GM18508 (cell line): ENCODE results near the gene COMT.

Experiments used
- ATAC-seq: cut with Tn5 transposase; IDR thresholded peaks from one replicate; pipeline ENCODE4 v1.9.1; 2021; ENCODE audit warnings: moderate number of reproducible peaks; ENCODE audit not compliant: insufficient read depth, unreplicated experiment

Gene COMT

DNA sequence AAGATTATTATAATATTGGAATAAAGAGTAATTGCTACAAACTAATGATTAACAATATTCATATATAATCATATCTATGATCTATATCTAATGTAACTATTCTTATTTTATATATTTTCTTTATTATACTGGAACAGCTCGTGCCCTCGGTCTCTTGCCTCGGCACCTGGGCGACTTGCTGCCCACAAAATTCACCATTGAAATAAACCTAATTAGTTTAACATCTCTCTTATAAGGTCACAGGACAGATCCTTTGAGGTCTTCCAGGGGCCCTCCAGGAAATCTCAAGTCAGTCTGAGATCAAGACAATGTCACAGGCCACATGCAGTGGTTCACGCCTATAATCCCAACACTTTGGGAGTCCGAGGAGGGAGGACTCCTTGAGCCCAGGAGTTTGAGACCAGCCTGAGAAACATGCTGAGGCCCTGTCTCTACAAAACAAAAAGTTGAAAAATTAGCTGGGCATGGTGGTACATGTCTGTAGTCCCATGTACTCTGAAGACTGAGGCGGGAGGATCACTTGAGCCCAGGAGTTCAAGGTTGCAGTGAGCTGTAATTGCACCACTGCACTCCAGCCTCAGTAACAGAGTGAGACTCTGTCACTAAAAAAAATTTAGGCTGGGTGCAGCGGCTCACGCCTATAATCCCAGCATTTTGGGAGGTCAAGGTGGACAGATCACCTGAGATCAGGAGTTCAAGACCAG is 6.6 kb downstream of the COMT start:
- ATAC-seq, result no peak

DNA sequence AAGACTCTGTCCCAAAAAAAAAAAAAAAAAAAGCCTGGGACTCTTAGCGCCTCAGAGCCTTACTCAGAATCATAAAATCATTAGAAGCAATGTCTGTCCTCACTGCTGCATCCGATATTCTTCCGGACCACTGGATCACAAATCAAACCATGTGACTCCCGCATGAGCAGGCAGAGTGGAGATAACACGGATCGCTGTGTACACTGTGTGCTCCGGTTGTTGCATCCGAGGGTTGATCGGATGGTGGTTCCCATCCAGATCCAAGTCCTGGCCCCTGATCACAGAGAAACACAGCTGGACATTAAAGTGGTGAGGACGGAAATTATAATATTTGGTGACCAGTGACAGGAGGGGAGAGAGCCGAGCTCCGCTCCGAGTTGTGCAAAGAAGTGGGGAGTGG is 9.8 kb downstream of the COMT start:
- ATAC-seq, result no peak

DNA sequence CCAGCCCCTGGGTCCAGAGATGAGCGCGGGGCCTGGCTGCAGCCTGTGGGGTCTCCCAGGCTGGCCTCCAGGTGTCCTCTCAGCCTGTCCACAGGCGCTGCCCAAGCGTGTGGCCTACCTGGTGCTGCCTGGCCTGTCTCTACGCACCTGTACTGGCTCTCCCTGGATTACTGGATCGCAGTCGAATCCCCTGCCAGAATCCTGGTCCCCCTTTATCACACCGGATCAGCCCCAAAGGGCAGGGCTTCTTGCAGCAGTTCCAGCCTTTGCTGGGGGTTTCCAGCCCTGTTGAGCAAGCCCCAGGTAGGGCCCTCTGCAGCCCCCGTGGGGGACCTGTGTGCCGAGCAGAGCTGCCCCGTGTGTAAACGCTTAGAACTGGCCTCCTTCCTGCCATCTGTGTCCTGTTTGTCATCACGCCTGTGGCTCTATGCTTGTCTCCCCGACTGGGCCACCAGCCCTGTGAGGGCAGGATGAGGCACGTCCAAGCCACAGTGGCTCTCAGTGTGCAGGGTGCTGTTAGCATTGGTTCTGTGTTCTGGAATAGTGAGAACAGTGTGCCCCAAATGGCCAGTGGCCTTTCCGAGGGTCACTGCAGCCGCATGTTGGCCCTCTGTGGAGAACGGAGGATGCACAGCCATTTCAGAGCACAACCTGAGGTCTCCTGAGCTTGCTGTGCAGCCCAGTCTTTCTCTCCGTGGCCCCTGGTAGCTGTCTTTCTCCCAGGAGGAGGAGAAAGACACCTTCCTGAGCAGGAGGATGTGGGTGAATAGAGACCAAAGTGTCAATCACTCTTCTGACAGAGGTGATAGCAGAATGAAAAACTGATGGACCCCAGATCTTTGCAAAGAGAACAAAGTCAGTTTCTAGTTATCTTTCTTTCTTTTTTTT is 13.9 kb downstream of the COMT start:
- ATAC-seq, result no peak

DNA sequence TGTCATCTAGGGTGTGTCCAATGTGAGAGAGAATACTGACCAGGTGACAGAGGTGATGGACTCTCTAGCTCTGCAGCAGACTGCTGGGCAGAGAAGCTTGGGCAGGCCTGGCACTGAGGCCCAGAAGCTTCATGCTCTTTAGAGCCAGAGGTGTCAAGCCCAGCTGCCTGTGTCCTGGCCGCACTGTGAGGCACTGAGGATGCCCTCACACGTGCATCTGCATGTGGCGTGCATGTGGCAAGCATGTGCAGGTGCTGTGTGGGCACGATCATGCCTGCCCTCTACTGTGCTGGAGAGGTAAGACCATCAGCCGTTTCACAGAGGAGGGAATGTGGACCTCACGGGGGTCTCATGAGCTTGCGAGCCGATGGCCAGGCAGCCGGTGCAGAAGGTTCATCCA is 15.9 kb downstream of the COMT start:
- ATAC-seq, result no peak

DNA sequence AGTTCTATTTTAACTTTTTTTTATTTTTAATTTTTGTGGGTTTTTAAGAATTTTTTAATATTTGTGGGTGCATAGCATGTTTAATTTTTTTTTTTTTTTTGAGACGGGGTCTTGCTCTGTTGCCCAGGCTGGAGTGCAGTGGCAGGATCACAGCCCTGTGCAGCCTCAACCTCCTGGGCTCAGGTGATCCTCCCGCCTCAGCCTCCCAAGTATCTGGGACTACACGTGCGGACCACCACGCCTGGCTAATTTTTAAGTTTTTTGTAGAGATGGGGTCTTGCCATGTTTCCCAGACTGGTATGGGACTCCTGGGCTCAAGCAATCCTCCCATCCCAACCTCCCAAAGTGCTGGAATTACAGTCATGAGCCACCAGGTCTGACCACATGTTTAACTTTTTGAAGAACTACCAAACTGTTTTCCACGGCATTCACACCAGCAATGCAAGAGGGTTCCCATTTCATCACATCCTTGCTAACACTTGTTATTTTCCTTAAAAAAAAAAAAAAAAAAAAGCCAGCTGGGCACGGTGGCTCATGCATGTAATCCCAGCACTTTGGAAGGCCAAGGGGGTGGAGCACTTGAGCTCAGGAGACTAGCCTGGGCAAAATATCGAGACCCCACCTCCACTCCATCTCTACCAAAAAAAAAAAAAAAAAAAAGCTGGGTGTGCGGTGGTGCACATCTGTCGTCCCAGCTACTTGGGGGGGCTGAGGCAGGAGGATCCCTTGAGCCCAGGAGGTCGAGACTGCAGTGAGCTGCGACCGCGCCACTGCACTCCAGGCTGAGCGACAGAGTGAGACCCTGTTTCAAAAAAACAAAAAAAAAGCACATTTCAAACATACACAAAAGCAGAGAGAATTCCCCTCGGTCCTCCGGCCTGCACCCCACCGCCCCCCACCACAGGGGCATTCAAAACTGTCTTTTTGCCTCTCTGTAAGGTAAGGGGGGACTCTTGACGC is 16.8 kb downstream of the COMT start:
- no peak for ATAC-seq

DNA sequence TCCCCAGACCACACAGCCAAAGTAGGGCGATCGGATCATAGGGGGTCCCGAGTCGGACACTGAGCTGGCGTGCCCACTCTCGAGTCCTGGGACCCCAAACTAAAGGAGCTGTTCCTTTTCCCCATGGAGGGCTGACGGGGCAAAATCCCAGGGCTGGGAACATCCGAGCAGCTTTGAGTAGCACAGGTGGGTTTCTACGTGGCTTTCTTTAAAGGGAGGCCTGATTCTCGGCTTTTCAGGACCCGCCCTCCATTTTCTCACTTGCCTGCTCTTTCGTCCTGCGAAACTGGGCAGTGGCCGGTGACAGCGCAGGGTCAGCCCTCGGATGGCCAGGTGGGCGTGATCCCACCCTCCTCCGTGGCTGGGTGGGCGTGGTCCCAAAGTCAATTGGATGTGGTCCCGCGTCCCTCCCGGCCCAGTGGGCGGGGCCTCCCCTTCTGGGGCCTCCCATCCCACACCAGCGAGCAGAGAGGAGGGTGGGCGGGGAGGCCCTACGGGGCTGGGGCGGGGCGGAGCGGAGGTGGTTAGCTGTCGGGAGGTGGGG is 17.5 kb downstream of the COMT start:
- ATAC-seq, result no peak

DNA sequence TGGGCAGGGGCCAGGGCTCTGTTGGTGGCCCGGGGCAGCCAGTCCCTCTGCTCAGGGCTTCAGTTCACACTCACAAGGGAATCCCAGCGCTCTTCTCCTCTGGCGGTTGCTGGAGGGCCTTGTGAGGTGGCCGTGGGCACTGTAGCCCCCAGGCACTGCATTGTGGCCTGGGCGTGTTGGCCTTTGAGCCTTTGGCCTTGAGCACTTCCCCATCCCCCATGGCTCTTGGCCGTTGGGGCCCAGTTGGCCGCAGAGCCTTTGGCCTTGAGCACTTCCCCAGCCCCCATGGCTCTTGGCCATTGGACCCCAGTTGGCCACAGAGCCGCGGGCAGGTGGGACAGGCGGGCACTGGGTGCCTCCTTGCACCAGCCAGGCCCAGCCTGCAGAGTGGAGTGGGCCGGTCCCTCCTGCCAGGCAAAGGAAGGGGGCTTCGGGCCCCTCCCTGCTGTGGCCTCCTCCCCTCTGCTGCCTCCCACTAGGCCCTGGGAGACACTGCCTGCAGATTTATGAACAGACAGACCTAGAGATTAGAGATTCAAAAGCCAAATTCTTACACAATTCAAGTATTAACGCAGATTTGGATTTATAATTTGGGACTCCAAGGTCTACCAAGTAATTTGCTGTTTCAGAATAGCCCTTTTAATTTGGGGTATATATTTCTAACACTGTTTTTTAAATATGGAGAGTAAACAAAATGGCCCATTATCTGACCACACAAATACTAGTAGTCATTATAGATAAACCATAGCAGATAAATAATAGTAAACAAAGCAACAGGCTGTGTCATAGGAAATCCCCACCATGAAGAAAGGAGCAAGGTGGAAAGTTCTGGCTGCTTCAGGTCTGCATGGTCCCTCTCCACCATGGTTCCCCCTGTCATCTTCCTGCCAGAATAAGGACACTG is 18.3 kb downstream of the COMT start:
- no peak for ATAC-seq

DNA sequence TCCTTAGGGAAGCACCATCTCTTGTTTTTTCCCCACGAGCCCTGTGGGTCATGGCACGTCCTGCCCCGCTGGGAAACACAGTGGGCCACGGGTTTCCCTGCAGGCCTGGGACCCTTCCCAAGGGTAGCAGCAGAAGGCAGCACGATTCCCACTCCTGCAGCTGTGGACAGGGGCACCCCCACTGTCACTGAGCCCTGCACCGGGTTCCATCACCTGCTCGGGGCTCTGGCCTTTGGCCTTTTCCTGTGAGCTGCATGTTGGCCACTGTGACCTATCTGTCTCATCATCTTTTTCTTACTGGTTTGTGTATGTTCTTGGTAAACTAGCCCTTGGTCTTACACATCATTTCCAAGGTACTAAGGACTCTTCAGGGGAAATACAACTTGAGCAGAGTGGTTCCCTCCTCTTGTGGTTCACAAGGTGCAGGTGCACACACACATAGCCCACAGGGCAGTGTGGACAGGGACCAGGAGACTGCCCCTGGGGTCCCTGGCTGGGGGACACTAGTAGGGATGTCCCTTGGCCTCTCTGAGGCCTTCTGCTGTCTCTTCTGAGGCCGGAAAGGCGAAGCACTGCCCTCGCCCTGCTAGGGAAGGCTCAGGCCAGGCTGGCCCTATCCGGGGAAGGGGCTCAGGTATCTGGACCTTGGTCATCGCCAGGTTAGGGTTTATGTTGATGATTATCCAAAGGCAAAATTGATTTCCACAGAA is 19.1 kb downstream of the COMT start:
- no peak for ATAC-seq

DNA sequence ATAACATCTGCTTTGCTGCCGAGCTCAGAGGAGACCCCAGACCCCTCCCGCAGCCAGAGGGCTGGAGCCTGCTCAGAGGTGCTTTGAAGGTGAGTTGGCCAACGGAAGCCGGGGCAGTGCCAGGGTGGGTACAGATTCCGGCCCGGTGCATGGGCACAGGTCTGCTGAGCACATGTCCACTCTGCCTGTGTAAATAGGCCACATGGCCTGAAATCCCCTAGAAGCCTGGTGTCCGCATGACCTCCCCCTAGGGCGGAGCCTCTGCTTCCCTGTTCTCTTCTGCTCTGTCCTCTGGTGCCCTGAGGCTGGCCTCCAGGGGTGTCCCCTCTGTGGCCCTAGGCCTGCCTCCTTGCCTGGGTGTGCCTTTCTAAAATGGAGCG is 19.6 kb downstream of the COMT start:
- no peak for ATAC-seq

DNA sequence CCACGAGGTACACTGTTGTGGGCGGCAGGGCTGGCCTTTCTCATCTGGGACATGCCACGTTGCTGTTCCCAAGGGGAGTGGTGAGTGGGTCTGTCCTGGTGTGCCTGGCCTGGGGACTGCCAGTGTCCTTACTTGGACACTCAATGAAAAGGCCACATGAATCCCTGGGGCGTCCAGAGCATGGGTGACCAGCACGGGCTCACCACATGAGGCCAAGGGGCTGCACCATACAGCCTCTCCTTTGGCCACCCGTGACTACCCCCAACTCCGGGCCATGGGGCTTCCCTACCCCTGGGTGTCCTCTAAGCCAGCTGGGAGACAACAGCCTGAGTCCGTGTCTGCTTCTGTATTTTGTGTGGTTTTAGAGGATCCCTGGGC is 20.3 kb downstream of the COMT start:
- ATAC-seq, result no peak

DNA sequence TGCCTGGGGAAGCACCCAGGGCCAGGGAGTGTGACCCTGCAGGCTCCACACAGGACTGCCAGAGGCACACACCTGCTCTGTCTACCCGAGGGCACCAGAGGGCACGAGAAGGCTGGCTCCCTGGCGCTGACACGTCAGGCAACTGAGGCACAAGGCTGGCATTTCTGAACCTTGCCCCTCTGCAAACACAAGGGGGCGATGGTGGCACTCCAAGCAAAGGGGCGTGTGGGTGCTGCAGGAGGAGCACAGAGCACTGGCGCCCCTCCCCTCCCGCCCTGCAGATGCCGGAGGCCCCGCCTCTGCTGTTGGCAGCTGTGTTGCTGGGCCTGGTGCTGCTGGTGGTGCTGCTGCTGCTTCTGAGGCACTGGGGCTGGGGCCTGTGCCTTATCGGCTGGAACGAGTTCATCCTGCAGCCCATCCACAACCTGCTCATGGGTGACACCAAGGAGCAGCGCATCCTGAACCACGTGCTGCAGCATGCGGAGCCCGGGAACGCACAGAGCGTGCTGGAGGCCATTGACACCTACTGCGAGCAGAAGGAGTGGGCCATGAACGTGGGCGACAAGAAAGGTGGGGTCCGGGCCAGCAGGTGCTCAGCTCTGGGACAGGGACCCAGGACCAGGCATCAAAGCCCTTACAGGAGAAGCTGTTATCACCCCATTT is 20.8 kb downstream of the COMT start:
- no peak for ATAC-seq

DNA sequence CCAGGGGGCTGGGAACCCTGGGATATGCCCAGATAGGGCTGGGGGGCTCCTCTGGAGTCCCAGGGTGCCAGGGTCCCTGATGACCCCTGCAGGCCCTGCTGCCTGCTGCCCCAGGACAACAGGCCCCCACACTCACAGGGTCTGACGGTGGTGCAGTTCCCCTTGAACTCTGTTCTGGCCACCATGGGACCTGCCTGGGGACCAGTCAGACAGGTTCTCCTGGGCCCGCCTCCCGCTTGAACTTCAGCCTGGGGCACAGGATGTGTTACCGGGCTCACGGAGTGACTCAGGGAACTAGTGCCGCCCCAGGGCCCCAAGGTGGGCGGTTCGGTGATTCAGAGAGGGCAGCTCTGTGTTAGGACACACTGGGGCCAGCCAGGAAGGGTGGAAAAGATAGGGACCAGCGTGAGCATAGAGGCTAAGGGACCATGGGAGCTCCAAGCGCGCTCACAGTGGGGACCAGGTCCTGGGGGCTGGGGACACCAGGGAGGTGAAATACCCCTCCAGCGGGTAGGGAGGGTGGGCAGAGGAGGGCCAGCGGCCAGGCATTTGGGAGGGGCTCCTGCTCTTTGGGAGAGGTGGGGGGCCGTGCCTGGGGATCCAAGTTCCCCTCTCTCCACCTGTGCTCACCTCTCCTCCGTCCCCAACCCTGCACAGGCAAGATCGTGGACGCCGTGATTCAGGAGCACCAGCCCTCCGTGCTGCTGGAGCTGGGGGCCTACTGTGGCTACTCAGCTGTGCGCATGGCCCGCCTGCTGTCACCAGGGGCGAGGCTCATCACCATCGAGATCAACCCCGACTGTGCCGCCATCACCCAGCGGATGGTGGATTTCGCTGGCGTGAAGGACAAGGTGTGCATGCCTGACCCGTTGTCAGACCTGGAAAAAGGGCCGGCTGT is 21.6 kb downstream of the COMT start:
- ATAC-seq, result no peak

DNA sequence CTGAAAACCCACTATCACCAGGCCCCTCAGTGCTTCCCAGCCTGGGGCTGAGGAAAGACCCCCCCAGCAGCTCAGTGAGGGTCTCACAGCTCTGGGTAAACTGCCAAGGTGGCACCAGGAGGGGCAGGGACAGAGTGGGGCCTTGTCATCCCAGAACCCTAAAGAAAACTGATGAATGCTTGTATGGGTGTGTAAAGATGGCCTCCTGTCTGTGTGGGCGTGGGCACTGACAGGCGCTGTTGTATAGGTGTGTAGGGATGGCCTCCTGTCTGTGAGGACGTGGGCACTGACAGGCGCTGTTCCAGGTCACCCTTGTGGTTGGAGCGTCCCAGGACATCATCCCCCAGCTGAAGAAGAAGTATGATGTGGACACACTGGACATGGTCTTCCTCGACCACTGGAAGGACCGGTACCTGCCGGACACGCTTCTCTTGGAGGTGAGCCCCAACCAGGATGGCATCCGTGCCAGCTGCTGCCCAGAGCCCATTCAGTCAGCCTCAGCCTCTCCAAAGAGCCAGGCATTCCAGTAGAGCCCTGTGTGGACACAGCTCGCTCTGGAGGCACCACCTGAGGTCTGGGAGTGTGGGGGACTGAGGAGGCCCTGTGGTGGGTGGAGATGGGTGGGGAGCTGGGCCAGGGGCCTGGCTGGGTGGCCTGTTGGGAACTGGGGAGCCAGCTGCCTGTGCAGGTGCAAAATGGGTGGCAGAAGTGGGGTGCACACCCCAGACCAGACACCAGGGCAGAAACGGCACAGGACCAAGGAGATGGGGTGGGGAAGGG is 22.5 kb downstream of the COMT start:
- ATAC-seq, result no peak

DNA sequence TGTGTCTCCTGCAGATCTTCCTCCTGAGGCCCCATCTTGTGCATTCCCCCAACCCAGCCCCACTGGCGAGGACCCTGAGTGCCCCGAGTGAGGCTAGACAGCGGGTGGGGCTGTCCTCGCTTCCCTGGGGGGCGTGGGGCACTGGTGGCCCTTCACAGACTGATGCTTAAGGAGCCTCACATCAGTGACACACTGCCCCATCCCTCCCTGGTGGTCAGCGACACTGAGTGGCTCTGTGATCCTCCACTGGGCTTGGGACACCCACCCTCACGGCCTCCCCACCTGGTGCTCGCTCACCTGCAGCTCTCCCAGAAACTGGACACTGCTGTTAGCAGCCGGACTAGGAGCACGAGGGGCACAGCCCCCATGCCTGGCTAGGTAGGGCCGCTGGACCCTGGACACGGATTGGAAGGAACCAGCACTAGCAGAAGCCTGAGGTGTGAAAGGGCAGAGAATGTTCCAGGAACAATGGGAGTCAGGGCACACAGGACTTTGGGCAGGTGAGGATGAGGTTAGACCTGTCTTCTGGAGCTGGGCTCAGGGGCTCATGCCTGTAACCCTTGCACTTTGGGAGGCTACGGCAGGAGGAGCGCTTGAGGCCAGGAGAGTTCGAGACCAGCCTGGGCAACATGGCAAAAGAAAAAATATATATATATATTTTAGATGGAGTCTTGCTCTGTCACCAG is 23.3 kb downstream of the COMT start:
- no peak for ATAC-seq

DNA sequence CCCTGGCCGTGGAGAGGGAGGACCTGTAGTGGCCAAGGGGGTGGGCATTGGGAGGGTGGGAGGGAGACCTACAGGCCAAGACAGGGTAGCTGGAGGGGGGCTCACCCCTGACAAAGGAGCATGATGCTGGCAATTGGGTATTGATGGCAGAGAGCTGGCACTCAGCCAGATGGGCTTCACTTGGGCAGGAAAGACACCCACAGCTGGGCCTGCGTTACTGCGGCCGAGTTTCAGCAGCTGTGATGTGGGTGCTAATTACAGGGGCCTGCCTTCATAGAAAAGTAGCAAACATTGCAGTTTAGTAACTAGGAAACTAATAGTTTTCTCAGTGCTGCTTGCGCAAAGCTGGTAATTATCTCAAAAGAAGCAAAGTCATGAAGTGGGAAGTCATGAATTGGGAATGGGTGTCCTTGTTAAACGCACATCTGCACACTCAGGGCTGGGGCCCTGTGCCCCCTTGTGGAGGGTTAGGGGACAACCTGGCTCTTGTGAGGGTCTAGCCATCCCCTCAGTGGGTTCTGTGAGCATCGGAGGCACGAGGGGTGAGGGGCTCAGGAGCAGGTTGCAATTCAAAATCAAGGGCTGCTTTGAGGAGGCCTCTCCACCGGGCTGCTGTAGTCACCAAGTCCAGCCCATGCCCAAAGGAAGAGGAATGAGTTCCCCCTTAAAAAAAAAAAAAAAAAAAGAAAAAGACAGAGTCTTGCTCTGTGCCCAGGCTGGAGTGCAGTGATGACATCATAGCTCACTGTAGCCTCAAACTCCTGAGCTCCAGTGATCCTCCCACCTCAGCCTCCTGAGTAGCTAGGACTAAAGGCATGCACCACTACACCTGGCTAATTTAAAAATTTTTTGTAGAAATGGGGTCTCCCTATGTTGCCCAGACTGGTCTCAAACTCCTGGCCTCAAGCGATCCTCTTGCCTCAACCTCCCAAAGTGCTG is 24.5 kb downstream of the COMT start:
- no peak for ATAC-seq
